GM12801 (cell line): Measurements from ENCODE around the gene PTPRB.

Experiments used
- TF ChIP-seq, protein P1 (sequence below): IDR thresholded peaks from one replicate; pipeline ENCODE4 v1.5.1; 2011; ENCODE audit warnings: control low read depth; ENCODE audit not compliant: insufficient read length; ENCODE audit errors: extremely low read depth

PTPRB gene

DNA sequence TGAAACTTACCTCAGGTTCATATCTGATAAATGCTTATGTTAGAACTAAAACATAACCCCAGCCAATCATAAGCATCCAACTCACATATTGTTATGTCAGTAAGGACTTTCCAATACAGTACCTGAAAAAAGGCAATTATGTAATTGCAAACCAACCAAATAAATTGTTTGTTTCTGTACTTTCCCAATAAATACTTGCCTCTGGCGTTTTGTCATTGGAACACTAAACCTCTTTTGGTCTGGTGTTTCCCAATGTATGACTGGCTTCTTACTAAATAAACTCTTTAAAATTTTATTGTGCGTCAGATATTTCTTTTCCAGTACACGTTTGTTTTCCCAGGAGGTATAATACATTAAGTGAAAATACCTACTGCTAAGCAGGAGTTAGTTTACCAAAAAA, 6.7 kb upstream of the PTPRB start:
- TF ChIP-seq, protein P1, sequence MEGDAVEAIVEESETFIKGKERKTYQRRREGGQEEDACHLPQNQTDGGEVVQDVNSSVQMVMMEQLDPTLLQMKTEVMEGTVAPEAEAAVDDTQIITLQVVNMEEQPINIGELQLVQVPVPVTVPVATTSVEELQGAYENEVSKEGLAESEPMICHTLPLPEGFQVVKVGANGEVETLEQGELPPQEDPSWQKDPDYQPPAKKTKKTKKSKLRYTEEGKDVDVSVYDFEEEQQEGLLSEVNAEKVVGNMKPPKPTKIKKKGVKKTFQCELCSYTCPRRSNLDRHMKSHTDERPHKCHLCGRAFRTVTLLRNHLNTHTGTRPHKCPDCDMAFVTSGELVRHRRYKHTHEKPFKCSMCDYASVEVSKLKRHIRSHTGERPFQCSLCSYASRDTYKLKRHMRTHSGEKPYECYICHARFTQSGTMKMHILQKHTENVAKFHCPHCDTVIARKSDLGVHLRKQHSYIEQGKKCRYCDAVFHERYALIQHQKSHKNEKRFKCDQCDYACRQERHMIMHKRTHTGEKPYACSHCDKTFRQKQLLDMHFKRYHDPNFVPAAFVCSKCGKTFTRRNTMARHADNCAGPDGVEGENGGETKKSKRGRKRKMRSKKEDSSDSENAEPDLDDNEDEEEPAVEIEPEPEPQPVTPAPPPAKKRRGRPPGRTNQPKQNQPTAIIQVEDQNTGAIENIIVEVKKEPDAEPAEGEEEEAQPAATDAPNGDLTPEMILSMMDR = no peak

DNA sequence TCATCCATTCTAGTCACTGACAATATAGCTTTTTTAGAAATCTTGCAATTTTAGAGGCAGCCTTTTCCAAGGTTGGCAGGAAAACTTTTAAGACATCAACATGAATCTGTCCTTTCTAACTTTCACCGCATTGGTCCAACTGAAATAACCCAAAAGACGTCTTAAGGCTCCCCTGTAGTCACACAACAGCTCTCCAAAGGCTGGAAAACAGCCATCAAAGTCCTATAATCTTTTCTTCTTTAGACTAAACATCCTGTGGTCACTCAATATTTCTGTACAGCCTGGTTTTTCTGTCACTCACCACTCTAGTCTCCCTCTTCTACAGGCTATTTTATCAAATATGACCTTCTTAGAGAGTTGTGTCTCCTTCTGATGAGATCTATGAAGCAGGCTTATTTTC, 4.5 kb upstream of the PTPRB start:
- TF ChIP-seq, protein P1 = no peak

DNA sequence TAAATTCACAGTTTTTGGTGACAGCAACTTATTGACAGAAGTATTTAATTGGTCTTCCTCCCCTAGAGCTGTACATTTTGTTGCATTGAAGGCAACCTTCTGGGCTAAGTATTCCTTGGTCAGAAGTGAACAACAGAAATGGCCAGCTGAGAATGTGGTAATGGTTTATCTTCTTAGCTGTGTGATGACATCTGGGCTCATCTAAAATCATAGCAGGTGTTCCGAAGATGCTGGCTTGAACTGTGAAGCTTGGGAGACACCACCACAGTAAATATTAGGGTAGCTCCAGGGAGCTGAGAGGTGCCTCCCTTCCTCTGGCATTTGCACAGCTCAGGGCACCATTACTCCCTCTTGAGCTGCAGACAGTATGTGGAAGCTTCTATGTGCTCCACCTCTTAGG, 3.7 kb upstream of the PTPRB start:
- TF ChIP-seq, protein P1 = no peak

DNA sequence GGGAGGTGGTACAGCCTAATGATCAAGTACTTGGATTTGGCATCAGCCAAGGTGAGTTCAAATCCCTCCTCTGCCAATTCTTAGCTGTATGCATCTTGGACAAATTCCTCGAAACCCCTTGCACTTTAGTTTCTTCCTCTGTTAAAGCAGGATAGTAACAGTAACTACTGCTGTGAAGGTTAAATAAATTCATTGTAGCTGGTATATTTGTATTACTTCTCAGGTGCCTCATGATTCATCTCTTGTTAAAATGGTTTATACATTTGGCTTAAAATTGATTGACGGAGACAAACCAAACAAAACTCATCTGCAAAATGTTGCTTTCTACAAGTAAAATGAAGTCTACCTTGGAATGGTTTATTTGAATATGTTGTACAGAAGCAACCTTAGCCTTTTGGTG, 2.3 kb upstream of the PTPRB start:
- TF ChIP-seq, protein P1 = no peak

DNA sequence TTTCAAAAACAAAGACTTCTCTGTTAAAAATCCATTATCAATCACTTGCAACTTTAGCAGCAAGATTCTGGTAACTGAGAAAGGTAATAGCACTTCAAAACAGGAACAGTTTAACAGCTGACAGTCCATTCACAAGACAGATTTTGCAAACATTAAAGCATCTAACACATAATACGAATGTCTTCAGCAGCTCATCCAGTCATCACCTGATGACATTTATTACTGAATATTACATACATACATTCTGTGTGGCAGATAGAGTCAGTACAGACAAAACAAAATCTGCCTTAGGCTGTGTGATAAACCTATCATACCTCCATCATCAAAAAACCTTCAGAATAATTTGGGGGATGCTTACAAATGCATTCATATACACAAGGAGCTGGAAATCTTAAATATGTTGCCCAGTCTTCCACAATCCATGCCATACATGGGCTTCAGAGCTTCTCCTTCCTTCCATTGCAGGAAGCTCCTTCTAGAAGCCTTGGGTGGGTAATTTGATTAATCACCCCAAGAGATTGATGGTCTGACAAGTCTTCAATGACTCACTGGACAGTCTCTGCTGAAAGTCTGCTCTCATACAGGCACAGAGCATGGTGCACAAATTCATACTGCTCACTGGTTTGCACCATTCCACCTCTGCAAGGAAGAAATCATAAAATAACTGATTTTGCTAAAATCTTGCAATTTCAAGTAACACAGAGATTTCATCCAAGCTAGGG, 1.6 kb upstream of the PTPRB start:
- TF ChIP-seq, protein P1 = no peak

DNA sequence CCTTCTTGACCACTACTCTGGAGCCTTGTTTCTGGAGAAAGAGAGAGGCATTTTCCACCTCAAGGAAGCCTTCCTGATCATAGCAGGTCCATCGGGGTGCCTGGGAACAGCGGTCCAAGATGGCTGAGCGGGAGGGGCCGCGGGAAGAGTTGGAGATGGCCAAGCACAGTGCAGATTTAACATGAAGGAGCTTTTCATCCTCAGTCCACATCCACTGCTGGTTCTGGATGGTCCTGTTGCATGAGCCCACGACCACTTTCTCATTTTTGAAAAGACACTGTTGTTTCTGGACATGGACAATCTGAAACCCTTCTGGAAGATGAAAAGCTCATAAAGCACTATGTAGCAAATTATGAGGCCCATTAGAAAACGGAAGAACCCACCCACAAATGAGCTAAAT, 1.5 kb downstream of the PTPRB start:
- TF ChIP-seq, protein P1 = no peak

DNA sequence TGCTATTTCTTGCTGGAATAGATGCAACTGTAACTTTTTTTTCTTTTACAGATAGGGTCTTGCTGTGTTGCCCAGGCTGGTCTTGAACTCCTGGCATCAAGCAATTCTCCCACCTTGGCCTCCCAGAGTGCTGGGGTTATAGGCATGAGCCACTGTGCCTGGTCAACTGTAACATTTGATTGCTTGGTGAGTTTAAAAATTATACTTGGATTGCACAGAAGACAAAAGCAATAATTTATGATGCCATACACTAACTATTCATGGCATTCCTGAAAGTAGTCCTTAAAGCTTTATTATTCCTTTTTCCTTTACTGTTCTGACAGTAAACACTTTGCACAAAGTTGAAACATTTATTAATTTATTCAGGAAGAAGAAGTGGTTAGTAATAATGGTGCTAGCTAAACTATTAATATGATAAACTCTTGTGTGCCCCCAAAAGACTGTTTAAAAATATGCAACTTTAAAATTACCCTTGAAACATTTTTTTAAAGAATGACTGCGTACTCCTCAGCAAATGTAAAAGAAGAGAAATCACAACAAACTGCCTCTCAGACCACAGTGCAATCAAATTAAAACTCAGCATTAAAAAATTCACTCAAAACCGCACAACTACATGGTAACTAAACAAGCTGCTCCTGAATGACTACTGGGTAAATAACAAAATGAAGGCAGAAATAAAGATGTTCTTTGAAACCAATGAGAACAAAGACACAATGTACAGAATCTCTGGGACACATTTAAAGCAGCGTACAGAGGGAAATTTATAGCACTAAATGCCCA, 8.3 kb downstream of the PTPRB start:
- TF ChIP-seq, protein P1 = no peak
